ENCODE data around the gene ANTXR1. TPM values are rescaled to one million over a fixed set of nuclear protein-coding genes. Genes with fewer than 3 reads are reported as not detected.

The ANTXR1 gene
- total RNA-seq, 1 donor from 2014 or later: 61.1 TPM

DNA sequence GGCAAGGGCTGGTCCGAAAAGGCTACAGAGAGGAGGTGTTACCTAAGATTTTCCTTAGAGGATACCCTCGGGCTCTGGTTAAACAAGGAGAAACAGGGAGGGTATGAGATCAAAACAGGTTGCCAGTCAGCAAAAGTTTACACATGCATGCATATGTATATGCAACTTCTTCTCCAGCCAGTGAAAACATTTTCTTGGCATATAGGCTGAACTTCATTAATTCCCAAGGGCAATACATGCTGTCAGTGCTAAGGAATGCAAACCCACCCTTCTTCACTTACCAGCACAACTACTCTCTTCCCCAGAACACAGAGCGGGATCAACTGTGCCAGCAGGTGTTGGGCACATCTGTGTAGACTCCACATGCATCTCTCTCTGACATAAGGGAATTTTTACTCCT lies 198.1 kb downstream of the ANTXR1 start:
- Mint-ChIP-seq H3K27ac (ENCODE audit: unreplicated experiment) (no peak overlapping the region), H3K36me3 (ENCODE audit: low read depth) (peaks cover 27% of the 10 kb centered on the region), H3K4me1 (no peaks in the 10 kb centered on the region), H3K27me3 (ENCODE audit: low read depth) (peaks cover 60% of the 10 kb centered on the region), H3K9me3 (peaks cover 6% of the 10 kb centered on the region), H3K4me3 (no peak overlapping the region)
- TF ChIP-seq, protein P1, sequence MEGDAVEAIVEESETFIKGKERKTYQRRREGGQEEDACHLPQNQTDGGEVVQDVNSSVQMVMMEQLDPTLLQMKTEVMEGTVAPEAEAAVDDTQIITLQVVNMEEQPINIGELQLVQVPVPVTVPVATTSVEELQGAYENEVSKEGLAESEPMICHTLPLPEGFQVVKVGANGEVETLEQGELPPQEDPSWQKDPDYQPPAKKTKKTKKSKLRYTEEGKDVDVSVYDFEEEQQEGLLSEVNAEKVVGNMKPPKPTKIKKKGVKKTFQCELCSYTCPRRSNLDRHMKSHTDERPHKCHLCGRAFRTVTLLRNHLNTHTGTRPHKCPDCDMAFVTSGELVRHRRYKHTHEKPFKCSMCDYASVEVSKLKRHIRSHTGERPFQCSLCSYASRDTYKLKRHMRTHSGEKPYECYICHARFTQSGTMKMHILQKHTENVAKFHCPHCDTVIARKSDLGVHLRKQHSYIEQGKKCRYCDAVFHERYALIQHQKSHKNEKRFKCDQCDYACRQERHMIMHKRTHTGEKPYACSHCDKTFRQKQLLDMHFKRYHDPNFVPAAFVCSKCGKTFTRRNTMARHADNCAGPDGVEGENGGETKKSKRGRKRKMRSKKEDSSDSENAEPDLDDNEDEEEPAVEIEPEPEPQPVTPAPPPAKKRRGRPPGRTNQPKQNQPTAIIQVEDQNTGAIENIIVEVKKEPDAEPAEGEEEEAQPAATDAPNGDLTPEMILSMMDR (conservative IDR thresholded peaks at IDR 0.05): no peak
- no peak for DNase-seq (ENCODE audit: low read depth, low spot score)

DNA sequence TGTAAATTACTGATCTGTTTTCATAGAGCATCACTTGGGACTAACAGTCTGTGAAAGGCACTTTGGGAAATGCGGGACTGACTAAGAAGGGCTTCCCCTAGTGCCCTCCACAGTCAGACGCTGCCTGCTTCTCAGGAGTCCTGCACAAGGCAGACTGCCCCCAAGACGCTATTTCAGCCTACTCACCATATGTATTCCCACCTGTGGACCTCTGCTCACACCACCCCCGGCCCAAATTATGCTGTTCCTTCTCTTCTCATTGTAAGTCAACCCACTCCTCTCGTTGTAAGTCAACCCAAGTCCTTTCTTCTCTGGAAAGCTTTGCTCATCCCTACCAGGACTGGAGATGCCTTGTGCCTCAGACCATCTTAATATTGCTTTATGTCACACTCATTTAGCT lies 198.7 kb downstream of the ANTXR1 start:
- no peak overlapping the region for H3K4me3 Mint-ChIP-seq
- H3K27me3 Mint-ChIP-seq (ENCODE audit: low read depth): peaks cover 61% of the 10 kb centered on the region
- TF ChIP-seq, protein P1 (conservative IDR thresholded peaks at IDR 0.05): no peak
- DNase-seq (ENCODE audit: low read depth, low spot score): no peak
- peaks cover 6% of the 10 kb centered on the region for H3K9me3 Mint-ChIP-seq
- H3K4me1 Mint-ChIP-seq: peaks cover 5% of the 10 kb centered on the region
- H3K36me3 Mint-ChIP-seq (ENCODE audit: low read depth): peaks cover 23% of the 10 kb centered on the region
- H3K27ac Mint-ChIP-seq (ENCODE audit: unreplicated experiment): no peak overlapping the region

DNA sequence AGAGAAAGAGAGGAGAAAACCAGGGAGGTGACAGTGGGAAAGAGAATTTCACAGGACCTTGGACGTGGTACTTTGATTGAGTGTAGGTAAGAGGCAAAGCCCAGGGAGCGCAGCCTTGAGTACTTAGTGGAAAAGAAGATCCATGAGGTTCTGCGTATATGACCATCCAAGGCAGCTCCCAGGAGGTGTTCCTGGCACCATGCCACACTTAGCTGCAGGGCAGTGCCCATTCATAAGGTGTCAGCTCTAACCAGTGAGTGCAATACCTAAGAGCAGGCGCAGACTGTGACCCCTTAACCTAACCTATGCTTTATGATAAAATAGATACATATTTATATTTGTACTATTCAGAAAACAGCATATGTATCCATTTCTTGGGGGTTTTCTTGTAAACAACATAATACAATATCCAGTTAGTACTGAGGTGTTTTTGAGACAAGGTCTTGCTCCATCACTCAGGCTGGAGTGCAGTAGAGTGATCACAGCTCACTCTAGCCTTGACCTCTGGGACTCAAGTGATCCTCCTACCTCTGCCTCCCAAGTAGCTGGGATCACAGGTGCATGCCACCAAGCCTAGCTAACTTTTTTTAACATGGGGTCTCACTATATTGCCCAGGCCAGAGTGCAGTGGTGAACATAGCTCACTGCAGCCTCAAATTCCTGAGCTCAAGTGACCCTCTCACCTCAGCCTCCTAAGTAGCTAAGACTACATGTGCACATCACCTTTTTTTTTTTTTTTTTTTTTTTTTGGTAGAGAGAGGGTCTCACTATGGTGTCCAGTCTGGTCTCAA lies 199.5 kb downstream of the ANTXR1 start:
- Mint-ChIP-seq H3K27me3 (ENCODE audit: low read depth) (peaks cover 60% of the 10 kb centered on the region), H3K4me3 (no peak overlapping the region), H3K4me1 (peaks cover 8% of the 10 kb centered on the region), H3K27ac (ENCODE audit: unreplicated experiment) (no peak overlapping the region), H3K36me3 (ENCODE audit: low read depth) (peaks cover 16% of the 10 kb centered on the region), H3K9me3 (peaks cover 3% of the 10 kb centered on the region)
- no peak for DNase-seq (ENCODE audit: low read depth, low spot score)
- TF ChIP-seq, protein P1 (conservative IDR thresholded peaks at IDR 0.05): no peak

DNA sequence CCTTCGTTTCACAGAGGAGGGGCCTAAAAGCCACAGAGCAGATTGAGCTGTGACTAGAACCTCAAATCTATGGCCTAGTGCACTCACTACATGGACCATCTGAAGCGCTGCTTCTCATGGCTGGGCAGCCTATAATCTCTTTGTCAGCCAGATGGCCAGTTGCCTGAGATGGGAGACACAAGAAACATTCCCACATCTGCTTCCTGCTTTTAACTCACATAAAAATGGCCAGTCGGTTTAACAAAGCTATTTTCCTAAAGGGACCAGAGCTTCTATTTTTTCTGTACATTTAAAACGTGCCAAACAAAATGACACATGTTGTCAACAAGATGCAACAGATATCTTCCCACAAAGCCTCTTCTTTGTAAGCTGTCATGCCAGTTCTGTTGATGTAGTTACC lies 200.2 kb downstream of the ANTXR1 start:
- H3K4me3 Mint-ChIP-seq: no peak overlapping the region
- peaks cover 60% of the 10 kb centered on the region for H3K27me3 Mint-ChIP-seq (ENCODE audit: low read depth)
- peaks cover 8% of the 10 kb centered on the region for H3K36me3 Mint-ChIP-seq (ENCODE audit: low read depth)
- no peak for DNase-seq (ENCODE audit: low read depth, low spot score)
- H3K9me3 Mint-ChIP-seq: no peaks in the 10 kb centered on the region
- TF ChIP-seq, protein P1 (conservative IDR thresholded peaks at IDR 0.05): no peak
- peaks cover 8% of the 10 kb centered on the region for H3K4me1 Mint-ChIP-seq
- H3K27ac Mint-ChIP-seq (ENCODE audit: unreplicated experiment): no peak overlapping the region

DNA sequence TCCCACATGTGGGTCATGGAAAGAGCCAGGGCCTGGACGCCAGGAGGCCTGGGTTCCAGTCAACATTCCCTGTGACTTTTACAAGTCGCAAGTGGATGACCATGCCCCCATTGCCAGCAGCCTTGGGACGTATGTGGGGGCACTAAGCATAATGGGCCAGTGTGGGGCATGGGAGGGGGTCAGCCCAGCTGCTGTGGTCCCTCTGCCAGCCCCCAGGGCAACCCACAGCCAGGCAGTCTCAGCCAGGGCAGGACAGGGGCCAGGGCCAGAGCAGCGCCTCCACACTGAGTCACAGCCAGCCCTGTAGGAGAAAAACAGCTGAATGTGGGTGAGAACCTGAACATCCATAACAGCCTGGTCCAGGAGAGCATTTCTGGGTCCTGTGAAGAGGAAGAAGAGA lies 200.8 kb downstream of the ANTXR1 start:
- no peak overlapping the region for H3K4me3 Mint-ChIP-seq
- H3K27me3 Mint-ChIP-seq (ENCODE audit: low read depth): peaks cover 61% of the 10 kb centered on the region
- no peaks in the 10 kb centered on the region for H3K9me3 Mint-ChIP-seq
- no peak for DNase-seq (ENCODE audit: low read depth, low spot score)
- peaks cover 8% of the 10 kb centered on the region for H3K36me3 Mint-ChIP-seq (ENCODE audit: low read depth)
- no peak overlapping the region for H3K27ac Mint-ChIP-seq (ENCODE audit: unreplicated experiment)
- peaks cover 8% of the 10 kb centered on the region for H3K4me1 Mint-ChIP-seq
- TF ChIP-seq, protein P1 (conservative IDR thresholded peaks at IDR 0.05): no peak

All from neural crest cell (in vitro differentiated cells).